ENCODE data around the gene IFNA10.
"Not testable (repeated sequence)": the region's sequence is repeated elsewhere in the genome, so short reads cannot be mapped to it uniquely, and the experiment has no call there.

- TF ChIP-seq CTCF (IDR thresholded peaks at IDR 0.05; ENCODE audit: low read depth, low read length) = peak; percentile 84
- not testable (repeated sequence) for TF ChIP-seq MAX (IDR thresholded peaks at IDR 0.05; ENCODE audit: low read depth, low read length)
Observed at GRCh38 chr9:21213411-21214326, 6.7 kb upstream of the IFNA10 start.
